Gastrocnemius medialis (tissue), 4 donors: ENCODE results near the gene ABCC4.

Experiments used
- CTCF ChIP-seq, 5 experiments: fragments of 450-650 bp in 3 of 5; fragments of 200-600 bp in 2 of 5; sonication (generic) in 2 of 5; IDR thresholded peaks in 4 of 5; conservative IDR thresholded peaks in 1 of 5; 1 replicate in 4 of 5; 2 replicates in 1 of 5; pipeline ENCODE4 v1.5.1; 2016 to 2019; ENCODE audit warnings: antibody characterized with exemption in 5 of 5, mild to moderate bottlenecking in 3 of 5, moderate library complexity in 3 of 5
- POLR2A ChIP-seq, 2 donors: fragments of 450-650 bp; IDR thresholded peaks; one replicate each; pipeline ENCODE4 v1.6.1; 2017; ENCODE audit warnings: antibody characterized with exemption in 2 of 2, mild to moderate bottlenecking in 2 of 2, moderate library complexity in 2 of 2

- TF ChIP-seq CTCF (IDR thresholded peaks at IDR 0.05 in 4 of 5, conservative IDR thresholded peaks at IDR 0.05 in 1 of 5) (no peak), POLR2A (IDR thresholded peaks at IDR 0.05) (no peak)
Measured at GRCh38 chr13:95256091-95256490, 45.2 kb downstream of the ABCC4 start.
